ENCODE data around the gene DPY19L3. TPM values are rescaled to one million over a fixed set of nuclear protein-coding genes. Genes with fewer than 3 reads are reported as not detected.

The DPY19L3 gene
- total RNA-seq, 1 experiment from 2014 or later, result 27.8 TPM

- H3K27ac ChIP-seq (ENCODE audit: low read length), result no peak overlapping the region
- intact Hi-C loops (cut with micrococcal nuclease; ENCODE audit: unreplicated experiment) (no loop called here), in situ Hi-C loops (cut with HindIII; ENCODE audit: low pct_unique_long_range_greater_than_20kb, low sequenced_read_pairs) (no loop called here)
- ChIA-PET POLR2A (no interaction called here), CTCF (interaction anchor here (0.6 to 2.2 kb wide), 4 partner anchors 23 to 105 kb away, joined by 3 to 14 read pairs (median 4); no protein-coding TSS in a partner anchor)
- no peaks in the 10 kb centered on the region for H3K9me3 ChIP-seq (ENCODE audit: control insufficient read depth, insufficient read depth, low read depth, low read length)
- no TSS peak for BruUV-seq (replicated peaks)
- no peak for DNase-seq (ENCODE audit: low read depth, low spot score)
- no peaks in the 10 kb centered on the region for H3K27me3 ChIP-seq (ENCODE audit: control insufficient read depth, insufficient read depth, low read length)
- H3K4me1 ChIP-seq (ENCODE audit: control insufficient read depth, insufficient read depth, low read length), result no peaks in the 10 kb centered on the region
- ATAC-seq, result no peak
- no peaks in the 10 kb centered on the region for H3K36me3 ChIP-seq (ENCODE audit: control insufficient read depth, insufficient read depth, low read length)
- TF ChIP-seq CTCF (IDR thresholded peaks at IDR 0.05) (no peak), TCF7L2 (IDR thresholded peaks at IDR 0.05; ENCODE audit: low read depth, low read length) (no peak), REST (IDR thresholded peaks at IDR 0.05; ENCODE audit: insufficient read depth in 1 of 2, low read depth in 2 of 2, low read length in 1 of 2) (no peak), POLR2AphosphoS5 (IDR thresholded peaks at IDR 0.05; ENCODE audit: low read depth, low read length) (no peak), SIN3A (IDR thresholded peaks at IDR 0.05; ENCODE audit: borderline replicate concordance, insufficient read depth, low read depth, low read length) (no peak)
- no peak overlapping the region for H3K4me3 ChIP-seq (ENCODE audit: low read depth in 2 of 2, low read length in 2 of 2)
These were observed 59.6 kb downstream of the DPY19L3 start for GRCh38 chr19:32465176-32465575.

- no TSS peak for BruUV-seq (replicated peaks)
- no peak for ATAC-seq
- CTCF ChIA-PET, result no interaction called here
These were observed 64.2 kb downstream of the DPY19L3 start for GRCh38 chr19:32469795-32470194.

More at GRCh38 chr19:32469795-32470194, 64.2 kb downstream of the DPY19L3 start:
- no peak overlapping the region for H3K27ac ChIP-seq (ENCODE audit: low read length)
- no peaks in the 10 kb centered on the region for H3K36me3 ChIP-seq (ENCODE audit: control insufficient read depth, insufficient read depth, low read length)
- intact Hi-C loops (cut with micrococcal nuclease; ENCODE audit: unreplicated experiment), result no loop called here
- in situ Hi-C loops (cut with HindIII; ENCODE audit: low pct_unique_long_range_greater_than_20kb, low sequenced_read_pairs), result no loop called here
- POLR2A ChIA-PET, result no interaction called here
- no peaks in the 10 kb centered on the region for H3K27me3 ChIP-seq (ENCODE audit: control insufficient read depth, insufficient read depth, low read length)
- no peaks in the 10 kb centered on the region for H3K4me1 ChIP-seq (ENCODE audit: control insufficient read depth, insufficient read depth, low read length)
- no peak for DNase-seq (ENCODE audit: low read depth, low spot score)
- H3K4me3 ChIP-seq (ENCODE audit: low read depth in 2 of 2, low read length in 2 of 2), result no peak overlapping the region
- no peaks in the 10 kb centered on the region for H3K9me3 ChIP-seq (ENCODE audit: control insufficient read depth, insufficient read depth, low read depth, low read length)
- TF ChIP-seq TCF7L2 (IDR thresholded peaks at IDR 0.05; ENCODE audit: low read depth, low read length), result no peak
- TF ChIP-seq CTCF (IDR thresholded peaks at IDR 0.05), result no peak
- TF ChIP-seq SIN3A (IDR thresholded peaks at IDR 0.05; ENCODE audit: borderline replicate concordance, insufficient read depth, low read depth, low read length), result no peak
- no peak for TF ChIP-seq POLR2AphosphoS5 (IDR thresholded peaks at IDR 0.05; ENCODE audit: low read depth, low read length)
- TF ChIP-seq REST (IDR thresholded peaks at IDR 0.05; ENCODE audit: insufficient read depth in 1 of 2, low read depth in 2 of 2, low read length in 1 of 2), result no peak
